Kidney epithelial cell (primary cell): ENCODE results near the gene ZNF827. TPM values are rescaled to one million over a fixed set of nuclear protein-coding genes. Genes with fewer than 3 reads are reported as not detected.

Experiments used
- DNase-seq: peaks from one replicate; pipeline ENCODE4 v3.0.0-alpha.2; 2010; ENCODE audit warnings: low read depth
- H3K27me3 ChIP-seq: 2 replicates; pipeline ENCODE4 v1.6.0; 2011; ENCODE audit warnings: low read length; ENCODE audit not compliant: control insufficient read depth, insufficient read depth
- H3K36me3 ChIP-seq: 2 replicates; pipeline ENCODE4 v1.5.1; 2011; ENCODE audit warnings: low read length; ENCODE audit not compliant: control insufficient read depth, insufficient read depth
- H3K4me3 ChIP-seq: 2 replicates; pipeline ENCODE4 v1.5.1; 2011; ENCODE audit warnings: low read depth, mild to moderate bottlenecking, control low read depth, low read length
- total RNA-seq: library from RNA; depleted of rRNA; stranded (reverse); fragments of >200 nt; gene quantifications from 2 replicates; pipeline ENCODE4 v1.2.3, GENCODE V29; 2015
- TF ChIP-seq, protein P1 (sequence below): IDR thresholded peaks from 2 replicates; pipeline ENCODE4 v1.5.1; 2011; ENCODE audit warnings: mild to moderate bottlenecking, moderate library complexity, low read length, control low read depth, inconsistent platforms; ENCODE audit not compliant: insufficient read depth, poor library complexity, severe bottlenecking

The ZNF827 gene
- total RNA-seq, 1 donor from 2014 or later, result 14.0 TPM

DNA sequence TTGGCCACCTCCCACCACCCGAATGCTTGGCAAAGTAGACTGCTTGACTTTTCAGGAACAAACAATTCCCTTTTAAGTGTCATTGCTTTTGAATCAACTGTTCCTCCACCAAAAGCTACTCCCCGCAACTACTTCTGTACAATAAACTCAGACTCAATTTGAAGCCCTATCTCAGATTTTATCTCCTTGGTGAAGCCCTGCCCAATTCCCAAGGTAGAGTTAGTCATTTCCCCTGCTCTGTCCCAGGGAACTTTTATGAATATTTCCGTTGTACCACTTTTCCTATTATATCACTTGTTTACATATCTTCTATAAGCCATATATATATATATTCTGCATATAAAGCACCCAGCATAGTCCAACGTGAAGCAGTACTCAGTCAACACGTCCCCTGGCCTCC, 155.9 kb downstream of the ZNF827 start:
- no peak for DNase-seq
- Histone ChIP-seq H3K36me3 (no peaks in the 10 kb centered on the region), H3K27me3 (no peaks in the 10 kb centered on the region), H3K4me3 (no peak overlapping the region)
- TF ChIP-seq, protein P1, sequence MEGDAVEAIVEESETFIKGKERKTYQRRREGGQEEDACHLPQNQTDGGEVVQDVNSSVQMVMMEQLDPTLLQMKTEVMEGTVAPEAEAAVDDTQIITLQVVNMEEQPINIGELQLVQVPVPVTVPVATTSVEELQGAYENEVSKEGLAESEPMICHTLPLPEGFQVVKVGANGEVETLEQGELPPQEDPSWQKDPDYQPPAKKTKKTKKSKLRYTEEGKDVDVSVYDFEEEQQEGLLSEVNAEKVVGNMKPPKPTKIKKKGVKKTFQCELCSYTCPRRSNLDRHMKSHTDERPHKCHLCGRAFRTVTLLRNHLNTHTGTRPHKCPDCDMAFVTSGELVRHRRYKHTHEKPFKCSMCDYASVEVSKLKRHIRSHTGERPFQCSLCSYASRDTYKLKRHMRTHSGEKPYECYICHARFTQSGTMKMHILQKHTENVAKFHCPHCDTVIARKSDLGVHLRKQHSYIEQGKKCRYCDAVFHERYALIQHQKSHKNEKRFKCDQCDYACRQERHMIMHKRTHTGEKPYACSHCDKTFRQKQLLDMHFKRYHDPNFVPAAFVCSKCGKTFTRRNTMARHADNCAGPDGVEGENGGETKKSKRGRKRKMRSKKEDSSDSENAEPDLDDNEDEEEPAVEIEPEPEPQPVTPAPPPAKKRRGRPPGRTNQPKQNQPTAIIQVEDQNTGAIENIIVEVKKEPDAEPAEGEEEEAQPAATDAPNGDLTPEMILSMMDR, result no peak

DNA sequence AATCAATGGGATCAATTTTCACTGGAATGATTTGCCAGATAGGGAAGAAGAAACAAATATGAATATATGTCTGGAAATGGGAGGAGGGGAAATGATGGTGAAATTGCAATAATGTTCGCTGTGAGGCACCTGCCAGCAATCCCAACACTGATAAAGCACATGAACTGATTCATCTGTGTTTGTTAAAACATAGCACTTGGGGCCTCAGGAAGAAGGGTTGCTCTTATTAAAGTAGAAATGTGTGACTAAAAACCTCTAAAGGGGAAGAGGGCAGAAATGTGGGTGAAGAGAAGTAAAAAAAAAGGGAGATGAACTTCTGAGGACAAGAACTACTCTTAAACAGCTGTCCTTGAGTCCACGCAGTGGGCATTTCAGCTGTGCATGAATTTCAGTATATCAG, 157.3 kb downstream of the ZNF827 start:
- Histone ChIP-seq H3K4me3 (no peak overlapping the region), H3K36me3 (no peaks in the 10 kb centered on the region), H3K27me3 (no peaks in the 10 kb centered on the region)
- no peak for DNase-seq
- TF ChIP-seq, protein P1, result no peak

DNA sequence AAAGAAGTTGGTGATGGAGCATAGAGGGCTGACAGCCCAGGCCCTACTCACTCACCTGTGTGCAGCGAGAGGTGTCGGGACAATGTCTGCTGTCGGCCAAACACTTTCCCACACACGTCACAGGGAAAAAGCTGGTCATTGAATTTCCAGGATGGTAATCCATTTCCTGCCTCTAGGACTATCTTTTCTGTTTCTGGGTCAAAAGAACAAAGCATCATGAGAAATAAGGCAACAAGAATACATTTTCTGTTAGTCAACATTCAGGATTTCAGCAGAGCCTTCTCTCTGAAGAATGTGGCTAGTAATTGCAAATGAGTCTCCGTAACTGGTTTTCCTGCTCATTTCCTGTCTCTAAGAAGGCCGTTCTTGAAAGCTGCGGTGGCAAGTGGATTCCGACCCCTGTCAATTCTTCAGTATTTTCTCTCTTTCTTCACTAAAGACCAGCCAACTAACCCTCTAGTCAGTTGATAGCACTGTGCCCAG, 159.3 kb downstream of the ZNF827 start:
- DNase-seq, result no peak
- no peak overlapping the region for H3K4me3 ChIP-seq
- H3K27me3 ChIP-seq, result no peaks in the 10 kb centered on the region
- H3K36me3 ChIP-seq, result no peaks in the 10 kb centered on the region
- TF ChIP-seq, protein P1, result no peak

DNA sequence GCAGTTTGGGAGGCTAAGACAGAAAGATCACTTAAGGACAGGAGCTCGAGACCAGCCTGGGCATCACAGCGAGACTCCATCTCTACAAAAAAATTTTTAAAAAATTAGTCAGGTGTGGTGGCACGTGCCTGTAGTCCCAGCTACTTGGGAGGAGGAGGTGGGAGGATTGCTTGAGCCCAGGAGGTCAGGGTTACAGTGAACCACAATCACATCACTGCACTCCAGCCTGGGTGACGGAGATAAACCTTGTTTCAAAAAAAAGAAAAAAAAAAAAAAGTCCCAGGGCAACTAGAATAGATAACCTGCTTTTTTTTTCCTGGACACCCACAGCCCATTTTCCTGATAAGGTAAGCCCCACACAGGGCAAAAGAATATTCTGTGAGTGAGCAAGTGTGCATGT, 162.4 kb downstream of the ZNF827 start:
- TF ChIP-seq, protein P1, result no peak
- DNase-seq, result no peak
- Histone ChIP-seq H3K27me3 (no peaks in the 10 kb centered on the region), H3K4me3 (no peak overlapping the region), H3K36me3 (no peaks in the 10 kb centered on the region)

DNA sequence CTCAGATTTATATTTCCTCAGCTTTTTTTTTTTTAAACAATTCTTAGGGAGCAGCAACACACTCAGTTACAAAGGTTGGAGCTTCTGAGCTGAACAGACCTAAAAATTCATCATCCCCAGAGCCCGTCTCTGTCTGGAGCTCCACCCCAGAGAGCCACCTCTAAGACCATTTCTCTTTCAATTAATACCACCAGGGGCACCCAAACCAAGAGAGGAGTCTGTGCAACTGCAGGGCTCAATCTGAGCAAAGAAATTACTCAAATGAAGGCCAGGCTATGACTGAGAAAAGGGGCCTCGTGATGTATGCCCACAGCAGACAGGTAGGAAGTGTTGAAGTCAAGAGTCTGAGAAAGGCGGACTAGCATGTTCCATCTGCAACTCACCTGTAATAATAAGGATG, 163.2 kb downstream of the ZNF827 start:
- TF ChIP-seq, protein P1, result no peak
- no peak for DNase-seq
- Histone ChIP-seq H3K36me3 (no peaks in the 10 kb centered on the region), H3K4me3 (no peak overlapping the region), H3K27me3 (no peaks in the 10 kb centered on the region)

DNA sequence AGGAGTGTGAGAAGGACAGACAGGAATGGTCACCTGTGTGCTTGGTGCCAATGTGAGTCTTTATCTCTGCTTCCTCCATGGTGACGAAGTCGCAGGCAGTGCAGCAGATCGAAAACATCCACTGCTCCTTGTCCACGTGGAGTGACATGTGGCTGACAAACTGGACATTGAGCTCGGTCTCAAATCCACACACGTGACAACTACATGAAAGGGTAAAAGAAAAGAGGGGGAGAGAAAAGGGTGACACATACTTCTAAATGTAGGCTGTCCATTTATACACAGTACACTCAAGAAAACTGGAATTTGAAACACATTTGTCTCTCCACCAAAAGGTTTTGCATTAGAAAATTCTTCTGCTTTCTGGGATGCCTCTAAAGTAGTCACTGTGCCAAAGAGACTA, 164.2 kb downstream of the ZNF827 start:
- Histone ChIP-seq H3K36me3 (no peaks in the 10 kb centered on the region), H3K4me3 (no peak overlapping the region), H3K27me3 (no peaks in the 10 kb centered on the region)
- no peak for DNase-seq
- TF ChIP-seq, protein P1, result no peak
